GM23338 (cell line): Measurements from ENCODE around the gene DPF3. TPM values are rescaled to one million over a fixed set of nuclear protein-coding genes. Genes with fewer than 3 reads are reported as not detected.
A peak's percentile ranks its signal among the peaks of the same experiment; 100 is the strongest.

ENCODE experiments used
- ATAC-seq: fragments of 200-7000 bp; cut with Tn5 transposase; 3 replicates; pipeline ENCODE4 v1.9.1; 2020
- DNase-seq: peaks from one replicate; pipeline ENCODE4 v3.0.0-alpha.2; 2015; ENCODE audit warnings: low spot score
- H2AFZ ChIP-seq: fragments of 200-600 bp; sonication (generic); 2 replicates; pipeline ENCODE4 v1.8.0; 2016; ENCODE audit warnings: antibody characterized with exemption, mild to moderate bottlenecking, moderate library complexity
- H3F3A ChIP-seq: fragments of 200-600 bp; sonication (generic); replicated peaks from 2 replicates; pipeline ENCODE4 v1.8.0; 2017; ENCODE audit warnings: antibody characterized with exemption, mixed run types, low read depth
- H3K27ac ChIP-seq: fragments of 200-600 bp; sonication (generic); 2 replicates; pipeline ENCODE4 v1.6.1; 2016; ENCODE audit warnings: low read depth
- H3K27me3 ChIP-seq: fragments of 200-600 bp; sonication (generic); 2 replicates; pipeline ENCODE4 v1.8.0; 2016; ENCODE audit warnings: mild to moderate bottlenecking, mixed run types, moderate library complexity; ENCODE audit not compliant: insufficient read depth
- H3K36me3 ChIP-seq: fragments of 200-600 bp; sonication (generic); 2 replicates; pipeline ENCODE4 v1.8.0; 2016; ENCODE audit warnings: mild to moderate bottlenecking; ENCODE audit not compliant: insufficient read depth
- H3K4me1 ChIP-seq: fragments of 200-600 bp; sonication (generic); 2 replicates; pipeline ENCODE4 v1.8.0; 2016; ENCODE audit warnings: mild to moderate bottlenecking, moderate library complexity; ENCODE audit not compliant: insufficient read depth
- H3K4me2 ChIP-seq: fragments of 200-600 bp; sonication (generic); 2 replicates; pipeline ENCODE4 v1.7.1; 2017; ENCODE audit warnings: mixed run types
- H3K4me3 ChIP-seq: fragments of 200-600 bp; sonication (generic); 2 replicates; pipeline ENCODE4 v1.6.1; 2016; ENCODE audit warnings: mixed run types
- H3K79me2 ChIP-seq: fragments of 200-600 bp; sonication (generic); replicated peaks from 2 replicates; pipeline ENCODE4 v1.8.0; 2017; ENCODE audit warnings: mild to moderate bottlenecking; ENCODE audit not compliant: insufficient read depth
- H3K9me2 ChIP-seq: fragments of 200-600 bp; sonication (generic); 2 replicates; pipeline ENCODE4 v1.8.0; 2017; ENCODE audit not compliant: insufficient read depth
- H4K20me1 ChIP-seq: fragments of 200-600 bp; sonication (generic); replicated peaks from 2 replicates; pipeline ENCODE4 v1.8.0; 2017; ENCODE audit warnings: mild to moderate bottlenecking; ENCODE audit not compliant: insufficient read depth
- H3K27ac Mint-ChIP-seq: 2 replicates; pipeline ENCODE4 v1.8.0; 2020; ENCODE audit warnings: inconsistent platforms, mild to moderate bottlenecking, moderate library complexity, mixed read lengths
- H3K27me3 Mint-ChIP-seq: 3 replicates; pipeline ENCODE4 v1.8.0; 2022; ENCODE audit warnings: low read depth, mild to moderate bottlenecking, moderate library complexity, mixed read lengths, inconsistent platforms; ENCODE audit not compliant: insufficient read depth, poor library complexity
- H3K36me3 Mint-ChIP-seq: 3 replicates; pipeline ENCODE4 v1.8.0; 2021; ENCODE audit warnings: low read depth, mild to moderate bottlenecking, inconsistent platforms, moderate library complexity, mixed read lengths
- H3K4me1 Mint-ChIP-seq: 3 replicates; pipeline ENCODE4 v1.8.0; 2020; ENCODE audit warnings: mild to moderate bottlenecking, inconsistent platforms, mixed read lengths
- H3K4me3 Mint-ChIP-seq: 3 replicates; pipeline ENCODE4 v1.8.0; 2021; ENCODE audit warnings: moderate library complexity, mild to moderate bottlenecking, inconsistent platforms, mixed read lengths
- H3K9me3 Mint-ChIP-seq: 3 replicates; pipeline ENCODE4 v1.8.0; 2020; ENCODE audit warnings: moderate library complexity, mild to moderate bottlenecking, inconsistent platforms, mixed read lengths
- CREB1 ChIP-seq: fragments of 250-450 bp; sonication (Bioruptor Pico); IDR thresholded peaks from 2 replicates; pipeline ENCODE4 v1.5.0; 2020; ENCODE audit warnings: low read depth, mild to moderate bottlenecking, moderate library complexity
- EZH2 ChIP-seq: fragments of 200-600 bp; sonication (generic); IDR thresholded peaks from one replicate; pipeline ENCODE4 v1.8.0; 2017; ENCODE audit warnings: antibody characterized with exemption, mild to moderate bottlenecking, low read depth; ENCODE audit not compliant: unreplicated experiment
- EZH2phosphoT487 ChIP-seq: fragments of 200-600 bp; sonication (generic); IDR thresholded peaks from one replicate; pipeline ENCODE4 v1.8.1; 2018; ENCODE audit warnings: antibody characterized with exemption; ENCODE audit not compliant: unreplicated experiment
- JUNB ChIP-seq: IDR thresholded peaks from one replicate; pipeline ENCODE4 v1.6.1; 2016; ENCODE audit warnings: antibody characterized with exemption; ENCODE audit not compliant: unreplicated experiment
- POLR2AphosphoS5 ChIP-seq: IDR thresholded peaks from 2 replicates; pipeline ENCODE4 v1.6.1; 2016; ENCODE audit warnings: antibody characterized with exemption, low read depth
- polyA plus RNA-seq: library from polyadenylated mRNA; unstranded; fragments of >200 nt; fragmentation: Nextera tagmentation; extraction: Ambion mirVana; gene quantifications from 2 replicates; pipeline ENCODE4 v1.2.1, GENCODE V29; 2016
- total RNA-seq: library from RNA; depleted of rRNA; stranded (reverse); fragments of >200 nt; shearing (Covaris generic); gene quantifications from 2 replicates; pipeline ENCODE4 v1.2.3, GENCODE V29; 2014
- TF ChIP-seq, protein P1 (sequence below): fragments of 250-450 bp; sonication (Bioruptor Pico); IDR thresholded peaks from 2 replicates; pipeline ENCODE4 v1.5.0; 2020; ENCODE audit warnings: mild to moderate bottlenecking, moderate library complexity
- TF ChIP-seq, protein P2 (sequence below), 2 experiments: fragments of 200-600 bp in 1 of 2; sonication (generic) in 1 of 2; conservative IDR thresholded peaks; 2 replicates each; pipeline versions ENCODE4 v1.5.1 to v1.6.1; 2016 to 2017; ENCODE audit warnings: antibody characterized with exemption in 2 of 2, low read depth in 2 of 2, mild to moderate bottlenecking in 2 of 2, moderate library complexity in 1 of 2
- TF ChIP-seq, protein P3 (sequence below): IDR thresholded peaks from 2 replicates; pipeline ENCODE4 v1.6.1; 2016; ENCODE audit warnings: antibody characterized with exemption

DPF3 gene
- total and polyA plus RNA-seq, 2 experiments from 2014 or later, result 0.18 to 1.0 TPM

DNA sequence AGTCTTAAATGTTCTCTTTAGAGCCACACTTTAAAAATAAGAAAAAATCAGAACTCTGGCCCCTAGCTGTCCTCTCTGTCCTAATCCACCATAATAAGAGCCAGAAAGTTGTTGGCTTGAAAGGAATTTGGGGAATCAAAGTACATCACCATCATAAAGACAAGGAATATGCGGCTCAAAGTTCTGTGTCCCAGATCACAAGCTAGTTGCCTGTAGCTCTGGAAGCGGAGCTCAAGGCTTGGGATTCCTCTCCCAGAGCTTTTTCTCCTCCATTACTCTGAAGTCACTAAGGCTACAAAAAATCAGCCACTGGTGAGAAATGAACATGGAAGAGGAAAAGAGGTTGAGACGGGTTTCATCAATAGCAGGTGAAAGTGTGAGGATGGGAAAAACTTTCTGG, 6.4 kb downstream of the DPF3 start:
- Histone ChIP-seq H3K79me2 (no peaks in the 10 kb centered on the region), H4K20me1 (no peaks in the 10 kb centered on the region), H3K27me3 (peaks cover 32% of the 10 kb centered on the region), H2AFZ (no peak overlapping the region), H3K4me3 (no peak overlapping the region), H3K4me2 (peak overlapping the region; percentile 48; the same call in 1 of the 2 replicates), H3F3A (no peaks in the 10 kb centered on the region), H3K36me3 (no peaks in the 10 kb centered on the region), H3K27ac (peak overlapping the region; percentile 71; the same call in 1 of the 2 replicates), H3K4me1 (peaks cover 46% of the 10 kb centered on the region), H3K9me2 (0 out of 2 replicates have a peak, but pooled peaks cover 13% of the 10 kb centered on the region)
- TF ChIP-seq, protein P1, sequence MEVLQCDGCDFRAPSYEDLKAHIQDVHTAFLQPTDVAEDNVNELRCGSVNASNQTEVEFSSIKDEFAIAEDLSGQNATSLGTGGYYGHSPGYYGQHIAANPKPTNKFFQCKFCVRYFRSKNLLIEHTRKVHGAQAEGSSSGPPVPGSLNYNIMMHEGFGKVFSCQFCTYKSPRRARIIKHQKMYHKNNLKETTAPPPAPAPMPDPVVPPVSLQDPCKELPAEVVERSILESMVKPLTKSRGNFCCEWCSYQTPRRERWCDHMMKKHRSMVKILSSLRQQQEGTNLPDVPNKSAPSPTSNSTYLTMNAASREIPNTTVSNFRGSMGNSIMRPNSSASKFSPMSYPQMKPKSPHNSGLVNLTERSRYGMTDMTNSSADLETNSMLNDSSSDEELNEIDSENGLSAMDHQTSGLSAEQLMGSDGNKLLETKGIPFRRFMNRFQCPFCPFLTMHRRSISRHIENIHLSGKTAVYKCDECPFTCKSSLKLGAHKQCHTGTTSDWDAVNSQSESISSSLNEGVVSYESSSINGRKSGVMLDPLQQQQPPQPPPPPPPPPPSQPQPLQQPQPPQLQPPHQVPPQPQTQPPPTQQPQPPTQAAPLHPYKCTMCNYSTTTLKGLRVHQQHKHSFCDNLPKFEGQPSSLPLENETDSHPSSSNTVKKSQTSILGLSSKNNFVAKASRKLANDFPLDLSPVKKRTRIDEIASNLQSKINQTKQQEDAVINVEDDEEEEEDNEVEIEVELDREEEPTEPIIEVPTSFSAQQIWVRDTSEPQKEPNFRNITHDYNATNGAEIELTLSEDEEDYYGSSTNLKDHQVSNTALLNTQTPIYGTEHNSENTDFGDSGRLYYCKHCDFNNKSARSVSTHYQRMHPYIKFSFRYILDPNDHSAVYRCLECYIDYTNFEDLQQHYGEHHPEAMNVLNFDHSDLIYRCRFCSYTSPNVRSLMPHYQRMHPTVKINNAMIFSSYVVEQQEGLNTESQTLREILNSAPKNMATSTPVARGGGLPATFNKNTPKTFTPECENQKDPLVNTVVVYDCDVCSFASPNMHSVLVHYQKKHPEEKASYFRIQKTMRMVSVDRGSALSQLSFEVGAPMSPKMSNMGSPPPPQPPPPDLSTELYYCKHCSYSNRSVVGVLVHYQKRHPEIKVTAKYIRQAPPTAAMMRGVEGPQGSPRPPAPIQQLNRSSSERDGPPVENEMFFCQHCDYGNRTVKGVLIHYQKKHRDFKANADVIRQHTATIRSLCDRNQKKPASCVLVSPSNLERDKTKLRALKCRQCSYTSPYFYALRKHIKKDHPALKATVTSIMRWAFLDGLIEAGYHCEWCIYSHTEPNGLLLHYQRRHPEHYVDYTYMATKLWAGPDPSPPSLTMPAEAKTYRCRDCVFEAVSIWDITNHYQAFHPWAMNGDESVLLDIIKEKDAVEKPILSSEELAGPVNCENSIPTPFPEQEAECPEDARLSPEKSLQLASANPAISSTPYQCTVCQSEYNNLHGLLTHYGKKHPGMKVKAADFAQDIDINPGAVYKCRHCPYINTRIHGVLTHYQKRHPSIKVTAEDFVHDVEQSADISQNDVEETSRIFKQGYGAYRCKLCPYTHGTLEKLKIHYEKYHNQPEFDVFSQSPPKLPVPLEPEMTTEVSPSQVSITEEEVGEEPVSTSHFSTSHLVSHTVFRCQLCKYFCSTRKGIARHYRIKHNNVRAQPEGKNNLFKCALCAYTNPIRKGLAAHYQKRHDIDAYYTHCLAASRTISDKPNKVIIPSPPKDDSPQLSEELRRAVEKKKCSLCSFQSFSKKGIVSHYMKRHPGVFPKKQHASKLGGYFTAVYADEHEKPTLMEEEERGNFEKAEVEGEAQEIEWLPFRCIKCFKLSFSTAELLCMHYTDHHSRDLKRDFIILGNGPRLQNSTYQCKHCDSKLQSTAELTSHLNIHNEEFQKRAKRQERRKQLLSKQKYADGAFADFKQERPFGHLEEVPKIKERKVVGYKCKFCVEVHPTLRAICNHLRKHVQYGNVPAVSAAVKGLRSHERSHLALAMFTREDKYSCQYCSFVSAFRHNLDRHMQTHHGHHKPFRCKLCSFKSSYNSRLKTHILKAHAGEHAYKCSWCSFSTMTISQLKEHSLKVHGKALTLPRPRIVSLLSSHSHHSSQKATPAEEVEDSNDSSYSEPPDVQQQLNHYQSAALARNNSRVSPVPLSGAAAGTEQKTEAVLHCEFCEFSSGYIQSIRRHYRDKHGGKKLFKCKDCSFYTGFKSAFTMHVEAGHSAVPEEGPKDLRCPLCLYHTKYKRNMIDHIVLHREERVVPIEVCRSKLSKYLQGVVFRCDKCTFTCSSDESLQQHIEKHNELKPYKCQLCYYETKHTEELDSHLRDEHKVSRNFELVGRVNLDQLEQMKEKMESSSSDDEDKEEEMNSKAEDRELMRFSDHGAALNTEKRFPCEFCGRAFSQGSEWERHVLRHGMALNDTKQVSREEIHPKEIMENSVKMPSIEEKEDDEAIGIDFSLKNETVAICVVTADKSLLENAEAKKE (CRISPR knock-in tag), result peak; percentile 41; the same call in 1 of the 2 replicates
- TF ChIP-seq EZH2phosphoT487, result no peak
- Mint-ChIP-seq H3K27ac (no peak overlapping the region), H3K4me3 (no peak overlapping the region), H3K9me3 (peaks cover 15% of the 10 kb centered on the region; the same call in 2 of the 3 replicates), H3K27me3 (peaks cover 28% of the 10 kb centered on the region), H3K36me3 (peaks cover 4% of the 10 kb centered on the region), H3K4me1 (peaks cover 53% of the 10 kb centered on the region)
- ATAC-seq, result peak; percentile 19
- peak; percentile 64 for DNase-seq

GRCh38 chr14:72884386-72884785, 9.5 kb downstream of the DPF3 start:
- no peaks in the 10 kb centered on the region for H3K79me2 ChIP-seq
- H3K27me3 ChIP-seq, result peaks cover under 1% of the 10 kb centered on the region; the same call in 1 of the 2 replicates
- no peak for DNase-seq
- H3K4me1 ChIP-seq, result peaks cover 24% of the 10 kb centered on the region
- H3K27ac ChIP-seq, result no peak overlapping the region
- no peaks in the 10 kb centered on the region for H4K20me1 ChIP-seq
- H3K4me3 ChIP-seq, result no peak overlapping the region
- Mint-ChIP-seq H3K36me3 (peaks cover 4% of the 10 kb centered on the region; the same call in 2 of the 3 replicates), H3K27me3 (peaks cover 6% of the 10 kb centered on the region), H3K27ac (no peak overlapping the region), H3K4me1 (peaks cover 33% of the 10 kb centered on the region), H3K9me3 (peaks cover 15% of the 10 kb centered on the region; the same call in 2 of the 3 replicates), H3K4me3 (no peak overlapping the region)
- H3F3A ChIP-seq, result no peaks in the 10 kb centered on the region
- no peak overlapping the region for H3K4me2 ChIP-seq
- ATAC-seq, result no peak
- H2AFZ ChIP-seq, result no peak overlapping the region
- H3K36me3 ChIP-seq, result no peaks in the 10 kb centered on the region
- 0 out of 2 replicates have a peak, but pooled peaks cover 13% of the 10 kb centered on the region for H3K9me2 ChIP-seq
- TF ChIP-seq JUNB (no peak), CREB1 (CRISPR knock-in tag) (no peak), EZH2phosphoT487 (no peak), POLR2AphosphoS5 (no peak), EZH2 (no peak)
- TF ChIP-seq, protein P2, sequence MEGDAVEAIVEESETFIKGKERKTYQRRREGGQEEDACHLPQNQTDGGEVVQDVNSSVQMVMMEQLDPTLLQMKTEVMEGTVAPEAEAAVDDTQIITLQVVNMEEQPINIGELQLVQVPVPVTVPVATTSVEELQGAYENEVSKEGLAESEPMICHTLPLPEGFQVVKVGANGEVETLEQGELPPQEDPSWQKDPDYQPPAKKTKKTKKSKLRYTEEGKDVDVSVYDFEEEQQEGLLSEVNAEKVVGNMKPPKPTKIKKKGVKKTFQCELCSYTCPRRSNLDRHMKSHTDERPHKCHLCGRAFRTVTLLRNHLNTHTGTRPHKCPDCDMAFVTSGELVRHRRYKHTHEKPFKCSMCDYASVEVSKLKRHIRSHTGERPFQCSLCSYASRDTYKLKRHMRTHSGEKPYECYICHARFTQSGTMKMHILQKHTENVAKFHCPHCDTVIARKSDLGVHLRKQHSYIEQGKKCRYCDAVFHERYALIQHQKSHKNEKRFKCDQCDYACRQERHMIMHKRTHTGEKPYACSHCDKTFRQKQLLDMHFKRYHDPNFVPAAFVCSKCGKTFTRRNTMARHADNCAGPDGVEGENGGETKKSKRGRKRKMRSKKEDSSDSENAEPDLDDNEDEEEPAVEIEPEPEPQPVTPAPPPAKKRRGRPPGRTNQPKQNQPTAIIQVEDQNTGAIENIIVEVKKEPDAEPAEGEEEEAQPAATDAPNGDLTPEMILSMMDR (conservative IDR thresholded peaks at IDR 0.05; ENCODE audit: low read depth in 2 of 2), result no peak
- TF ChIP-seq, protein P3, sequence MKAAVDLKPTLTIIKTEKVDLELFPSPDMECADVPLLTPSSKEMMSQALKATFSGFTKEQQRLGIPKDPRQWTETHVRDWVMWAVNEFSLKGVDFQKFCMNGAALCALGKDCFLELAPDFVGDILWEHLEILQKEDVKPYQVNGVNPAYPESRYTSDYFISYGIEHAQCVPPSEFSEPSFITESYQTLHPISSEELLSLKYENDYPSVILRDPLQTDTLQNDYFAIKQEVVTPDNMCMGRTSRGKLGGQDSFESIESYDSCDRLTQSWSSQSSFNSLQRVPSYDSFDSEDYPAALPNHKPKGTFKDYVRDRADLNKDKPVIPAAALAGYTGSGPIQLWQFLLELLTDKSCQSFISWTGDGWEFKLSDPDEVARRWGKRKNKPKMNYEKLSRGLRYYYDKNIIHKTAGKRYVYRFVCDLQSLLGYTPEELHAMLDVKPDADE, result no peak
